ENCODE data around the gene NPAS2.

NPAS2 gene

GRCh38 chr2:100982431-100982861 lies 162.5 kb downstream of the NPAS2 start:
- no peak for DNase-seq (ENCODE audit: low read depth)
- no peak overlapping the region for H3K4me3 ChIP-seq (ENCODE audit: low read depth, low read length)
- TF ChIP-seq, protein P1, sequence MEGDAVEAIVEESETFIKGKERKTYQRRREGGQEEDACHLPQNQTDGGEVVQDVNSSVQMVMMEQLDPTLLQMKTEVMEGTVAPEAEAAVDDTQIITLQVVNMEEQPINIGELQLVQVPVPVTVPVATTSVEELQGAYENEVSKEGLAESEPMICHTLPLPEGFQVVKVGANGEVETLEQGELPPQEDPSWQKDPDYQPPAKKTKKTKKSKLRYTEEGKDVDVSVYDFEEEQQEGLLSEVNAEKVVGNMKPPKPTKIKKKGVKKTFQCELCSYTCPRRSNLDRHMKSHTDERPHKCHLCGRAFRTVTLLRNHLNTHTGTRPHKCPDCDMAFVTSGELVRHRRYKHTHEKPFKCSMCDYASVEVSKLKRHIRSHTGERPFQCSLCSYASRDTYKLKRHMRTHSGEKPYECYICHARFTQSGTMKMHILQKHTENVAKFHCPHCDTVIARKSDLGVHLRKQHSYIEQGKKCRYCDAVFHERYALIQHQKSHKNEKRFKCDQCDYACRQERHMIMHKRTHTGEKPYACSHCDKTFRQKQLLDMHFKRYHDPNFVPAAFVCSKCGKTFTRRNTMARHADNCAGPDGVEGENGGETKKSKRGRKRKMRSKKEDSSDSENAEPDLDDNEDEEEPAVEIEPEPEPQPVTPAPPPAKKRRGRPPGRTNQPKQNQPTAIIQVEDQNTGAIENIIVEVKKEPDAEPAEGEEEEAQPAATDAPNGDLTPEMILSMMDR (IDR thresholded peaks at IDR 0.05; ENCODE audit: low read depth, low read length, missing control alignments), result no peak

DNA sequence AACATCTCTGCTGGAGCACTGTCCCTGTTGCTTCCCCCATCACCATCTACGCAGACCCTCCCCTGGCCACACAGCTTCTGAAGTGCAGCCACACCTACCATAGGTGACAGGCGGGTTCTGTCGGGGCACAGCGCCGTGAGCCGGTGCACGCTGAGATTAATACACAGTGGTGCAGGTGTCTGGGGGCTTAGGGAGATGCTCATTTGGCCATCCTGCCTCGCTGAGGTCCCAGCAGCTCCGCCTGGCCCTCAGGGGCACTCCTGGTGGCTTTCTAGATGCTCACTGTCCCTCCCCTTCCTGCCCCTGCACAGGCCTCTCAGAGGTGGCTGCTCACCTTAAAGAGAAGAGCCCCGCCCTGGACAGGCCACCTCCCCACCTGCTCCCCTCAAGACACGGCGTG lies 163.3 kb downstream of the NPAS2 start:
- H3K4me3 ChIP-seq (ENCODE audit: low read depth, low read length), result no peak overlapping the region
- no peak for DNase-seq (ENCODE audit: low read depth)
- TF ChIP-seq, protein P1 (IDR thresholded peaks at IDR 0.05; ENCODE audit: low read depth, low read length, missing control alignments), result no peak

DNA sequence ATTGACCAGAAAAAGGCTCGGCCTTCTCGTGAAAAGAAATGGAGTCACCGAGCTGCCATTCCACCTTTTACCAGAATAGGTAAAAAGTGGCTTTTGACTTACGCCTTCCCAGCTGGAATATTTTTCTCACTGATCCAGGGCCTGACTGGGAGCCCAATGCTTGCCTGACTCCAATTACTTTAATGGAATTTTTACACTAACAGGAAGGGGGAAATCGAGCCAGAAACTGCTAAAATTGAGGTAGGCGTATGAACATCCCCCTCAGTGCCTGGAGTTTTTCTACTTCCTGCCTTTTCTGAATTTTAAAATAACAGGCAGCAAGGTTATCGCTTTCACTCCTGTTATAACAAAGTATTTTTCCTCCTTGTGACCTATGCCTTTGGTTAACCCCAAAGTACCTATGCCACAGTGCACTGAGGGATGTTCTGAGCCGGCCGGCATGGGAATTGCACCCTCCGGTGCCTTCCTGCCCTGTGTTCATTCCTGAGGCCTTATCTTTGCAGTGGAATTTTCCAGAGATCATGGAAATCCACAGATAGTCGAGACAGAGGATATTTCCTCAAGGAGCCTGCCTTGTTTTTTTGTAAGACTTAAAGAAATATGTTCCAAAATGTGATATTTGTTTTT lies 163.9 kb downstream of the NPAS2 start:
- H3K4me3 ChIP-seq (ENCODE audit: low read depth, low read length), result no peak overlapping the region
- TF ChIP-seq, protein P1 (IDR thresholded peaks at IDR 0.05; ENCODE audit: low read depth, low read length, missing control alignments), result no peak
- no peak for DNase-seq (ENCODE audit: low read depth)

- peak; percentile 34 for DNase-seq (ENCODE audit: low read depth)
- TF ChIP-seq, protein P1 (IDR thresholded peaks at IDR 0.05; ENCODE audit: low read depth, low read length, missing control alignments), result peak; percentile 96
- no peak overlapping the region for H3K4me3 ChIP-seq (ENCODE audit: low read depth, low read length)
These were observed 165.0 kb downstream of the NPAS2 start for GRCh38 chr2:100984892-100985307.

GRCh38 chr2:100986157-100986556 lies 166.2 kb downstream of the NPAS2 start:
- no peak overlapping the region for H3K4me3 ChIP-seq (ENCODE audit: low read depth, low read length)
- no peak for DNase-seq (ENCODE audit: low read depth)
- TF ChIP-seq, protein P1 (IDR thresholded peaks at IDR 0.05; ENCODE audit: low read depth, low read length, missing control alignments), result no peak

DNA sequence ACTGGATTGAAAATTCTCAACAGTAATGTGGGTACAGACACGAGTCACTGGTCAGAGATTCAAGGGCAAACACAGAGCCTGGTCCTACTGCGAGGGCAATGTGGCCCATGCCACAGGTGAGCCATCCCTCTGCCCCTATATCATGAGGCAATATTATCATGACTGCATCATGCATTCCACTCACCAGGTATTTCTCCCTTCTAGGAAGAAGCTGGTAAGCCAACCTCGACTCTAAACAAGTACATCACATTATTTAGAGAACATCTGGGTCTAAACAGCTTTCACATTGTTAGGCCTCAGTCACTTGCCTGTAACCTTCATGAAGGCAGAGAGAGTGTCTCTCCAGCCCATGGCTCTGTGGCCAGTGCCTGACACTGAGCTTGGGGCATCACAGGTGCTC lies 167.6 kb downstream of the NPAS2 start:
- TF ChIP-seq, protein P1 (IDR thresholded peaks at IDR 0.05; ENCODE audit: low read depth, low read length, missing control alignments), result no peak
- DNase-seq (ENCODE audit: low read depth), result no peak
- H3K4me3 ChIP-seq (ENCODE audit: low read depth, low read length), result no peak overlapping the region

GRCh38 chr2:100987974-100988373 lies 168.0 kb downstream of the NPAS2 start:
- H3K4me3 ChIP-seq (ENCODE audit: low read depth, low read length), result no peak overlapping the region
- no peak for DNase-seq (ENCODE audit: low read depth)
- TF ChIP-seq, protein P1 (IDR thresholded peaks at IDR 0.05; ENCODE audit: low read depth, low read length, missing control alignments), result no peak
